Measurements from ENCODE around the gene DTWD1. TPM values are rescaled to one million over a fixed set of nuclear protein-coding genes. Genes with fewer than 3 reads are reported as not detected.

DTWD1 gene
- total RNA-seq, 1 experiment from 2014 or later: 14.4 TPM

- Mint-ChIP-seq H3K27me3 (ENCODE audit: insufficient read depth, unreplicated experiment) (peaks cover 10% of the 10 kb centered on the region), H3K27ac (ENCODE audit: unreplicated experiment) (no peak overlapping the region), H3K36me3 (ENCODE audit: insufficient read depth, unreplicated experiment) (no peaks in the 10 kb centered on the region), H3K4me3 (ENCODE audit: unreplicated experiment) (no peak overlapping the region), H3K4me1 (ENCODE audit: low read depth, unreplicated experiment) (no peaks in the 10 kb centered on the region), H3K9me3 (ENCODE audit: unreplicated experiment) (no peaks in the 10 kb centered on the region)
- no peaks in the 10 kb centered on the region for H3K36me3 ChIP-seq (ENCODE audit: control insufficient read depth, insufficient read depth, low read length)
- intact Hi-C loops (cut with micrococcal nuclease; ENCODE audit: unreplicated experiment): no loop called here
- no peak overlapping the region for H3K4me3 ChIP-seq (ENCODE audit: low read depth, low read length)
- CTCF ChIA-PET: no interaction called here
- DNase-seq: peak in 1 of 2 experiments; percentile 2
- H3K27me3 ChIP-seq (replicated peaks; ENCODE audit: control insufficient read depth, insufficient read depth, low read length): no peaks in the 10 kb centered on the region
- TF ChIP-seq, protein P1, sequence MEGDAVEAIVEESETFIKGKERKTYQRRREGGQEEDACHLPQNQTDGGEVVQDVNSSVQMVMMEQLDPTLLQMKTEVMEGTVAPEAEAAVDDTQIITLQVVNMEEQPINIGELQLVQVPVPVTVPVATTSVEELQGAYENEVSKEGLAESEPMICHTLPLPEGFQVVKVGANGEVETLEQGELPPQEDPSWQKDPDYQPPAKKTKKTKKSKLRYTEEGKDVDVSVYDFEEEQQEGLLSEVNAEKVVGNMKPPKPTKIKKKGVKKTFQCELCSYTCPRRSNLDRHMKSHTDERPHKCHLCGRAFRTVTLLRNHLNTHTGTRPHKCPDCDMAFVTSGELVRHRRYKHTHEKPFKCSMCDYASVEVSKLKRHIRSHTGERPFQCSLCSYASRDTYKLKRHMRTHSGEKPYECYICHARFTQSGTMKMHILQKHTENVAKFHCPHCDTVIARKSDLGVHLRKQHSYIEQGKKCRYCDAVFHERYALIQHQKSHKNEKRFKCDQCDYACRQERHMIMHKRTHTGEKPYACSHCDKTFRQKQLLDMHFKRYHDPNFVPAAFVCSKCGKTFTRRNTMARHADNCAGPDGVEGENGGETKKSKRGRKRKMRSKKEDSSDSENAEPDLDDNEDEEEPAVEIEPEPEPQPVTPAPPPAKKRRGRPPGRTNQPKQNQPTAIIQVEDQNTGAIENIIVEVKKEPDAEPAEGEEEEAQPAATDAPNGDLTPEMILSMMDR (IDR thresholded peaks at IDR 0.05; ENCODE audit: insufficient read depth in 1 of 2, low read depth in 1 of 2, low read length in 1 of 2, severe bottlenecking in 1 of 2, unreplicated experiment in 1 of 2): no peak
- H3K4me1 ChIP-seq: no peaks in the 10 kb centered on the region
- POLR2A ChIA-PET: no interaction called here
- no TSS peak for BruUV-seq (replicated peaks)
- no peaks in the 10 kb centered on the region for H3K9me3 ChIP-seq
Observed at GRCh38 chr15:49675041-49675440, 54.2 kb downstream of the DTWD1 start.

- no peaks in the 10 kb centered on the region for H3K27me3 ChIP-seq (replicated peaks; ENCODE audit: control insufficient read depth, insufficient read depth, low read length)
- H3K9me3 ChIP-seq: no peaks in the 10 kb centered on the region
- TF ChIP-seq, protein P1 (IDR thresholded peaks at IDR 0.05; ENCODE audit: insufficient read depth in 1 of 2, low read depth in 1 of 2, low read length in 1 of 2, severe bottlenecking in 1 of 2, unreplicated experiment in 1 of 2): no peak
- H3K4me1 Mint-ChIP-seq (ENCODE audit: low read depth, unreplicated experiment): no peaks in the 10 kb centered on the region
- H3K4me3 ChIP-seq (ENCODE audit: low read depth, low read length): no peak overlapping the region
- H3K36me3 ChIP-seq (ENCODE audit: control insufficient read depth, insufficient read depth, low read length): no peaks in the 10 kb centered on the region
- H3K27me3 Mint-ChIP-seq (ENCODE audit: insufficient read depth, unreplicated experiment): peaks cover 6% of the 10 kb centered on the region
- CTCF ChIA-PET: no interaction called here
- no peak overlapping the region for H3K27ac Mint-ChIP-seq (ENCODE audit: unreplicated experiment)
- BruUV-seq (replicated peaks): no TSS peak
- intact Hi-C loops (cut with micrococcal nuclease; ENCODE audit: unreplicated experiment): no loop called here
- H3K9me3 Mint-ChIP-seq (ENCODE audit: unreplicated experiment): no peaks in the 10 kb centered on the region
- H3K4me3 Mint-ChIP-seq (ENCODE audit: unreplicated experiment): no peak overlapping the region
- no peaks in the 10 kb centered on the region for H3K4me1 ChIP-seq
- H3K36me3 Mint-ChIP-seq (ENCODE audit: insufficient read depth, unreplicated experiment): no peaks in the 10 kb centered on the region
- POLR2A ChIA-PET: no interaction called here
- DNase-seq: no peak
Observed at GRCh38 chr15:49678655-49679054, 57.8 kb downstream of the DTWD1 start.

DNA sequence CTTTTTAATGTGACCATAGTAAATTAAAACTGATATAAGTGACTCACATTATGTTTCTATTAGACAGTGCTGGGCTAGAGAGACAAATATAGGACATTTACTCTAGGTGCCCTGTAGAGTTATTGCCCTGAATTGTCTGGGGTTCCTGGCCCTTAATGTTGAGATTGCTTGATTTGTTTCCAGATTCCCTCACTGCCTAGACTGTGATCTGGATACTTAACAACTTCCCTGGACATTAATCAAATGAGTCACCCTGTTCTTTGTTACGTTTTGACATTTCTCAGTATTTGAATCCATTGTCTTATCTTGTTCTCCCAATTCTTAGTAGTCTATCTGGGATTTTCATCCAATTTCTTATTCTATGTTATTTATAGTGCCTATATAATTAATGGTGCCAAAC is 65.8 kb downstream of the DTWD1 start:
- CTCF ChIA-PET: no interaction called here
- H3K27me3 Mint-ChIP-seq (ENCODE audit: insufficient read depth, unreplicated experiment): no peaks in the 10 kb centered on the region
- intact Hi-C loops (cut with micrococcal nuclease; ENCODE audit: unreplicated experiment): no loop called here
- TF ChIP-seq, protein P1 (IDR thresholded peaks at IDR 0.05; ENCODE audit: insufficient read depth in 1 of 2, low read depth in 1 of 2, low read length in 1 of 2, severe bottlenecking in 1 of 2, unreplicated experiment in 1 of 2): no peak
- no TSS peak for BruUV-seq (replicated peaks)
- no peak overlapping the region for H3K4me3 ChIP-seq (ENCODE audit: low read depth, low read length)
- H3K4me1 Mint-ChIP-seq (ENCODE audit: low read depth, unreplicated experiment): no peaks in the 10 kb centered on the region
- no peaks in the 10 kb centered on the region for H3K9me3 ChIP-seq
- no peaks in the 10 kb centered on the region for H3K36me3 ChIP-seq (ENCODE audit: control insufficient read depth, insufficient read depth, low read length)
- H3K27ac Mint-ChIP-seq (ENCODE audit: unreplicated experiment): no peak overlapping the region
- no peaks in the 10 kb centered on the region for H3K9me3 Mint-ChIP-seq (ENCODE audit: unreplicated experiment)
- no peaks in the 10 kb centered on the region for H3K27me3 ChIP-seq (replicated peaks; ENCODE audit: control insufficient read depth, insufficient read depth, low read length)
- H3K4me1 ChIP-seq: no peaks in the 10 kb centered on the region
- H3K36me3 Mint-ChIP-seq (ENCODE audit: insufficient read depth, unreplicated experiment): no peaks in the 10 kb centered on the region
- DNase-seq: no peak
- no peak overlapping the region for H3K4me3 Mint-ChIP-seq (ENCODE audit: unreplicated experiment)
- POLR2A ChIA-PET: no interaction called here

Measured in Caco-2 (cell line).